NCI-H2171 treated with DMSO at 0.1 percent for 48 hours (cell line): ENCODE data around the gene ITGA2.
"Not testable (repeated sequence)": the region's sequence is repeated elsewhere in the genome, so short reads cannot be mapped to it uniquely, and the experiment has no call there.

Experiments used
- DNase-seq: peaks from one replicate; lab custom pipeline; 2025; lab: John Stamatoyannopoulos, UW

Gene ITGA2

GRCh38 chr5:52989025-52989780 is at the start of gene ITGA2:
Gene ITGA2 (plus strand): TSS chr5:52989352. CDS start chr5:52989469, 117 bp downstream.
- no peak for DNase-seq

GRCh38 chr5:52943285-52943684 is 45.9 kb upstream of the ITGA2 start:
- DNase-seq = no peak

GRCh38 chr5:52943808-52944207 is 45.3 kb upstream of the ITGA2 start:
- DNase-seq = no peak

- DNase-seq = no peak
These were observed 44.1 kb upstream of the ITGA2 start for GRCh38 chr5:52945040-52945439.

GRCh38 chr5:52947208-52947607 is 41.9 kb upstream of the ITGA2 start:
- no peak for DNase-seq

GRCh38 chr5:52947851-52948250 is 41.3 kb upstream of the ITGA2 start:
- no peak for DNase-seq

GRCh38 chr5:52948418-52949076 is 40.6 kb upstream of the ITGA2 start:
- peak; percentile 45 for DNase-seq

- DNase-seq = no peak
These were observed 38.5 kb upstream of the ITGA2 start for GRCh38 chr5:52950686-52951085.

- no peak for DNase-seq
These were observed 36.7 kb upstream of the ITGA2 start for GRCh38 chr5:52952483-52952882.

GRCh38 chr5:52956014-52956413 is 33.1 kb upstream of the ITGA2 start:
- no peak for DNase-seq

- DNase-seq = no peak
These were observed 32.0 kb upstream of the ITGA2 start for GRCh38 chr5:52956915-52957747.

GRCh38 chr5:52961274-52961681 is 27.9 kb upstream of the ITGA2 start:
- DNase-seq = peak; percentile 14

GRCh38 chr5:52963636-52964035 is 25.5 kb upstream of the ITGA2 start:
- DNase-seq = no peak

GRCh38 chr5:52964138-52964537 is 25.0 kb upstream of the ITGA2 start:
- no peak for DNase-seq

GRCh38 chr5:52976157-52976556 is 13.0 kb upstream of the ITGA2 start:
- DNase-seq = not testable (repeated sequence)

GRCh38 chr5:52977264-52977897 is 11.8 kb upstream of the ITGA2 start:
- DNase-seq = no peak

GRCh38 chr5:52981507-52981906 is 7.6 kb upstream of the ITGA2 start:
- no peak for DNase-seq

GRCh38 chr5:52983731-52984636 is 5.2 kb upstream of the ITGA2 start:
- no peak for DNase-seq

- DNase-seq = no peak
These were observed 3.8 kb upstream of the ITGA2 start for GRCh38 chr5:52985306-52985705.

GRCh38 chr5:52987711-52988331 is 1.3 kb upstream of the ITGA2 start:
- DNase-seq = no peak
